HG03064 (cell line): ENCODE results near the gene OOSP4B.
"Not testable (repeated sequence)": the region's sequence is repeated elsewhere in the genome, so short reads cannot be mapped to it uniquely, and the experiment has no call there.

Source experiments
- ATAC-seq: cut with Tn5 transposase; IDR thresholded peaks from one replicate; pipeline ENCODE4 v1.9.1; 2021; ENCODE audit warnings: low read depth; ENCODE audit not compliant: unreplicated experiment

The OOSP4B gene

GRCh38 chr11:60059052-60059451, 42.1 kb downstream of the OOSP4B start:
- ATAC-seq: no peak

GRCh38 chr11:60059521-60060240, 42.7 kb downstream of the OOSP4B start:
- ATAC-seq: no peak

- no peak for ATAC-seq
These were observed 47.1 kb downstream of the OOSP4B start for GRCh38 chr11:60064111-60064510.

GRCh38 chr11:60065801-60066200, 48.8 kb downstream of the OOSP4B start:
- no peak for ATAC-seq

- ATAC-seq: no peak
These were observed 52.5 kb downstream of the OOSP4B start for GRCh38 chr11:60069450-60069849.

GRCh38 chr11:60071644-60072043, 54.7 kb downstream of the OOSP4B start:
- ATAC-seq: not testable (repeated sequence)

GRCh38 chr11:60077216-60077817, 60.3 kb downstream of the OOSP4B start:
- no peak for ATAC-seq

GRCh38 chr11:60077981-60078380, 61.0 kb downstream of the OOSP4B start:
- ATAC-seq: no peak

GRCh38 chr11:60078745-60079144, 61.8 kb downstream of the OOSP4B start:
- ATAC-seq: no peak

GRCh38 chr11:60080535-60080934, 63.6 kb downstream of the OOSP4B start:
- ATAC-seq: no peak
